A673 (cell line): ENCODE measurements around the gene GORASP1.

Experiments
- CTCF ChIP-seq: fragments of 300-800, 200-600 bp; sonication (generic); conservative IDR thresholded peaks from 2 replicates; pipeline ENCODE4 v1.5.1; 2017; ENCODE audit warnings: low read depth, mild to moderate bottlenecking, antibody characterized with exemption, low read length, moderate library complexity, mixed read lengths
- EZH2 ChIP-seq: fragments of 200-600 bp; sonication (generic); IDR thresholded peaks from 2 replicates; pipeline ENCODE4 v1.6.1; 2017; ENCODE audit warnings: borderline replicate concordance, low read depth, mild to moderate bottlenecking, mixed read lengths, antibody characterized with exemption, low read length; ENCODE audit not compliant: poor library complexity, severe bottlenecking

DNA sequence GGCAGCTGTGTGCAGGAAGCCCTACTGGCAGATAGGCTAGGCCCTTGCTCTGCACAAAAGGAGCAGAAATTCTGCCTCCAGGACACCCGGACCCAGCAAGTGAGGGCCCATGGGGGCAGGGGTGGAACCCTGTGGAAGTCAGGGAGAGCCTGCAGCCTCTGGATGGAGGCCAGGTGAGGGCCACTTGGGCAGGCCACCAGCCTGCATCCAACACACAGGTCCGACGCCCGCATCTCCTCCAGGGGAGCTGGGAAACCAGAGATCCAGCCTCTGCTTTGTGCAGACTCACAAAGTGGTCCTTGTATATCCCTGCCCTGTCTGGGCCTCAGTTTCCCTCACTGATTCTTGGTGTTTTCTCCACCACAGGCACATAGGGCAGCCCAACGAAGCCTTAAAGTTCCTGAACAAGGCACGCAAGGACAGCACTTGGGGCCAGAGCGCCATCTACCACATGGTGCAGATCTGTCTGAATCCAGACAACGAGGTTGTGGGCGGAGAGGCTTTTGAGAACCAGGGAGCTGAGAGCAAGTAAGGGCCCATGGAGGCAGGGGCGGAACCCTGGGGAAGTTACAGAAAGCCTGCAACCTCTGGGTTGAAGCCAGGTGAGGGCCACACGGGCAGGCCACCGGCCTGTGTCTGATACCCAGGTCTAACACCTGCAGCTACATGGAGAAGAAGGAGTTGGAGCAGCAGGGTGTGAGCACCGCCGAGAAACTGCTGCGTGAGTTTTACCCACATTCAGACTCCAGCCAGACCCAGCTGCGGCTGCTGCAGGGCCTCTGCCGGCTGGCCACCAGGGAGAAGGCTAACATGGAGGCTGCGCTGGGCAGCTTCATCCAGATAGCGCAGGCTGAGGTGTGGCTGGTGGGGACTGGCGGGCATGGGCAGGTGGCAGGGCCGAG is 29.4 kb upstream of the GORASP1 start:
- TF ChIP-seq CTCF (no peak), EZH2 (no peak)
